Chondrocyte (in vitro differentiated cells): ENCODE measurements around the gene CCDC12. TPM values are rescaled to one million over a fixed set of nuclear protein-coding genes. Genes with fewer than 3 reads are reported as not detected.

Source experiments
- DNase-seq: peaks from one replicate; pipeline ENCODE4 v3.0.0; 2021; ENCODE audit warnings: mixed read lengths, low spot score
- H3K27ac Mint-ChIP-seq: one replicate; pipeline ENCODE4 v1.8.0; 2021; ENCODE audit warnings: mild to moderate bottlenecking, moderate library complexity, mixed read lengths; ENCODE audit not compliant: unreplicated experiment
- H3K27me3 Mint-ChIP-seq: 2 replicates; pipeline ENCODE4 v1.8.0; 2021; ENCODE audit warnings: low read depth, mixed read lengths
- H3K36me3 Mint-ChIP-seq: 2 replicates; pipeline ENCODE4 v1.8.0; 2021; ENCODE audit warnings: low read depth, mixed read lengths
- H3K4me1 Mint-ChIP-seq: 2 replicates; pipeline ENCODE4 v1.8.0; 2021; ENCODE audit warnings: low read depth, mild to moderate bottlenecking, mixed read lengths
- H3K4me3 Mint-ChIP-seq: one replicate; pipeline ENCODE4 v1.8.0; 2021; ENCODE audit warnings: mild to moderate bottlenecking, moderate library complexity, mixed read lengths; ENCODE audit not compliant: unreplicated experiment
- H3K9me3 Mint-ChIP-seq: 2 replicates; pipeline ENCODE4 v1.8.0; 2021; ENCODE audit warnings: low read depth, mixed read lengths
- total RNA-seq: library from RNA; stranded (reverse); gene quantifications from 3 replicates; pipeline ENCODE4 v1.2.1, GENCODE V29; 2021
- TF ChIP-seq, protein P1 (sequence below): fragments of 200-600 bp; sonication (generic); IDR thresholded peaks from 2 replicates; pipeline ENCODE4 v1.5.0; 2021; ENCODE audit warnings: antibody characterized with exemption, mild to moderate bottlenecking, moderate library complexity

CCDC12 gene
- total RNA-seq, 1 donor from 2014 or later, result 21.8 TPM

DNA sequence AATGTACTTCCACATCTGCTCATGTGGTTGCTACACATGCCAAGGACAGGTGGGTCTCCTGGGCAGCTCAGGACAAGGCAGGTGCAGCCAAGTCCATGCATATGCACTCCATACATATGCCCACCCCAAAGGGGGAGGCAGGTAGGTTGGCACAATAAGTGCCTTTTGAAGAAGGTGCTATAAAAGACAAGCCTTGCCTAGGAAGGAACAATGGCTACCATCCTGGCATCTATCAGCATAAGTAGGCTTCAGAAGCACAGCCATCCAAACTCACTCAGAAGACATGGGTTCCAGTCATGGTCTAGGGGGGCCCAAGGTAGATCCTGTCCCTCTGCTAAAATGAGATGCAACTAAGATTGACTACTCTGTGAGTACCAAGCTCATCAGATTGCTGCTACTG is 37.5 kb upstream of the CCDC12 start:
- peaks cover 34% of the 10 kb centered on the region for H3K4me1 Mint-ChIP-seq
- H3K36me3 Mint-ChIP-seq, result peaks cover 17% of the 10 kb centered on the region
- no peaks in the 10 kb centered on the region for H3K27me3 Mint-ChIP-seq
- H3K27ac Mint-ChIP-seq, result no peak overlapping the region
- TF ChIP-seq, protein P1, sequence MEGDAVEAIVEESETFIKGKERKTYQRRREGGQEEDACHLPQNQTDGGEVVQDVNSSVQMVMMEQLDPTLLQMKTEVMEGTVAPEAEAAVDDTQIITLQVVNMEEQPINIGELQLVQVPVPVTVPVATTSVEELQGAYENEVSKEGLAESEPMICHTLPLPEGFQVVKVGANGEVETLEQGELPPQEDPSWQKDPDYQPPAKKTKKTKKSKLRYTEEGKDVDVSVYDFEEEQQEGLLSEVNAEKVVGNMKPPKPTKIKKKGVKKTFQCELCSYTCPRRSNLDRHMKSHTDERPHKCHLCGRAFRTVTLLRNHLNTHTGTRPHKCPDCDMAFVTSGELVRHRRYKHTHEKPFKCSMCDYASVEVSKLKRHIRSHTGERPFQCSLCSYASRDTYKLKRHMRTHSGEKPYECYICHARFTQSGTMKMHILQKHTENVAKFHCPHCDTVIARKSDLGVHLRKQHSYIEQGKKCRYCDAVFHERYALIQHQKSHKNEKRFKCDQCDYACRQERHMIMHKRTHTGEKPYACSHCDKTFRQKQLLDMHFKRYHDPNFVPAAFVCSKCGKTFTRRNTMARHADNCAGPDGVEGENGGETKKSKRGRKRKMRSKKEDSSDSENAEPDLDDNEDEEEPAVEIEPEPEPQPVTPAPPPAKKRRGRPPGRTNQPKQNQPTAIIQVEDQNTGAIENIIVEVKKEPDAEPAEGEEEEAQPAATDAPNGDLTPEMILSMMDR, result no peak
- no peak overlapping the region for H3K4me3 Mint-ChIP-seq
- H3K9me3 Mint-ChIP-seq, result no peaks in the 10 kb centered on the region
- no peak for DNase-seq

DNA sequence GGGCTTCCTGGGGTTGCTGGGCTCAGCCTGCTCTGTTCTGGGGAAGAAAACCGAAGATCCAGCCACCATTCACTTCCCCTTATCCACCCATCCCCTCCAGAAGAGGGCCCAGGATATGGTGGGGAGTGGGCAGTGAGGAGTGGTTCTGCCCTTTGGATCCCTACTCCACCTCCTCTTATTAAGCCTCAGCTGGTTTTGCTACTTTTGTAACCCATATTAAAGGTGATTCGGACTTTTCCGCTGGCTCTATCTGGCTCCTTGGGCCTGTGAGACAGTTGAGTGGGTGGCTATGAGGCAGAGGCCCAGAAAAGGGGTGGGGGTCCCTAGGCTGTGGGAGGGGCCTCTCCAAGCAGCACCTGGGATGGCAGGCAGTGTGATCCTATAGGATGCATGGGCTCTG is 36.7 kb upstream of the CCDC12 start:
- peaks cover 13% of the 10 kb centered on the region for H3K36me3 Mint-ChIP-seq
- H3K4me1 Mint-ChIP-seq, result peaks cover 29% of the 10 kb centered on the region
- no peaks in the 10 kb centered on the region for H3K27me3 Mint-ChIP-seq
- H3K27ac Mint-ChIP-seq, result no peak overlapping the region
- TF ChIP-seq, protein P1, result no peak
- H3K9me3 Mint-ChIP-seq, result no peaks in the 10 kb centered on the region
- no peak for DNase-seq
- H3K4me3 Mint-ChIP-seq, result no peak overlapping the region

DNA sequence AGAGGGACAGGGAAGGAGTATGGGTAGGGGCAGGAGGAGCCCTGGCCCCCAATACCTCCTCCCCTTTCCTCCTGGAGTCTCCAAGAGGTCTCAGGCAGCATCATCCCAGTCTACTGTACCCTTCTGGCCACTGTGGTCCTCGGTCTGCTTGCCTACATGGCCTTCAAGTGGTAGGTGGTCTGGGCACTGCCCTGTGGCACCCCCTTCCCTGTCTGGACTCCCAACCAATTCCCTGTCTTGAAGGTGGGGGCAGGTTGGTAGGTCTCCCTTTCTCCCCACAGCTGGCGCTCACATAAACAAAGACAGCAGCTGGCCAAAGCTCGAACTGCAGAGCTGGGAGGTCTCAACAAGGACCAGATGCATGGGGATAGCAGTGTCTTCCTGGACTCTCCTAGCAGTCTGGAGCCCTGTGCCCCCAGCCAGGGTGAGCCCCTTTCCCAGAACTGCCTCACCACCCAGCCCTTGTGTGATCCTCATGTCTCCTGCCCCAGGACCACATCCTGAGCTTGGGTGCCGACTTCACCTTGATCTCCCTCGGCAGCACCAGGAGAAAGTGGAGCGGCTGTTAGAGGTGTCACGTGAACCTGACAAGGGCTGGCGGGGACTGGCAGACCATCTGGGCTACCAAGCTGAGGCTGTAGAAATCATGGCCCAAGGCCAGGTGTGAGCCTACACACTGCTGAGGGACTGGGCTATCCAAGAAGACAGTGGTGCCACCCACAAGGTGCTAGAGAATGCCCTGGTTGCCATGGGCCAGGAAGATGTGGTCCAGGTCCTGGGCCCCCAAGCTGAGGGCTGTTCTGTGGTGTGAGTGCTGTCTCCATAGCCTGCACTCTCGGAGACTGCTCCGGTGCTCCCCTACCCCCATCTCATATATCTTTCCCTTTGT is 36.0 kb upstream of the CCDC12 start:
- Mint-ChIP-seq H3K9me3 (no peaks in the 10 kb centered on the region), H3K27me3 (no peaks in the 10 kb centered on the region), H3K4me3 (no peak overlapping the region), H3K27ac (no peak overlapping the region), H3K36me3 (peaks cover 13% of the 10 kb centered on the region), H3K4me1 (peaks cover 22% of the 10 kb centered on the region)
- no peak for DNase-seq
- TF ChIP-seq, protein P1, result no peak

DNA sequence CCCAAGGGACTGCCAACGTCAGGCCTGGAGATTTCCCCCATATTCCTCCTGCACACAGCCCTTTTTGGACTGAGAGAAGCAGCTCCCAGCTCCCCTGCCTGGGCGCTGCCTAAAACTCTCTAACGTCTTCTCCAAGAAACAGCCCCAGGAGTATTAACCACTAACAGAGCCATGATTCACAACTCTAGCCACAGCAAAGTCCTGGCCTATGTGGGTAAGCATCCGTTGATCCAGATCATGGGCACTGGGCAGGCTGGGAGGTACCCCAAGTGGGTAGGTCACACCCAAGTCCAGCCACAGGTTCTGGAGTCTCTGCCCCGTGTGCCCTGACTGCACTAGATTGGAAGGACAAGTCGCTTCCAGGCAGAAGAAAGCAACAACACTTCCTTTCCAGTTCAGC is 34.8 kb upstream of the CCDC12 start:
- no peak for DNase-seq
- H3K4me3 Mint-ChIP-seq, result no peak overlapping the region
- no peaks in the 10 kb centered on the region for H3K27me3 Mint-ChIP-seq
- TF ChIP-seq, protein P1, result no peak
- H3K9me3 Mint-ChIP-seq, result no peaks in the 10 kb centered on the region
- H3K4me1 Mint-ChIP-seq, result peaks cover 12% of the 10 kb centered on the region
- H3K36me3 Mint-ChIP-seq, result peaks cover 8% of the 10 kb centered on the region
- peak overlapping the region; percentile 15 for H3K27ac Mint-ChIP-seq

DNA sequence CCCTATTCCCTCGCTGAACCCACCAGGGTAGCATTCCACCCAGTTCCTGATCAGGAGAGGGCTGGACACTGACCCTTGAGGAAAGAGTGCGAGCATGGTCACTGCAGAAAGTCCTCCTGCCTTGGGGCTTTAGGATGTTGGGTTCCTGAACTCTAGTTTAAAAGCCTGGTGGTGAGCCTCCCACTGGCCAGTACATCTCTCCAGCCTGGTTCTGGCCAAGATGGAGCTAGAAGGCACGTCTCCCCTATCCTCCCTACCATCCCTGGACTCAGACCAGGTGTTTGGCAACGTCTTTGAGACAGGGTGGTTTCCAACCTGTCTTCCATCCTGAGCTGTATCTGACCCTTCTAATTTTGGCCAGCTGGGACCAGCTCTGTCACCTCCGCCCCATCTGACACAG is 34.4 kb upstream of the CCDC12 start:
- no peaks in the 10 kb centered on the region for H3K9me3 Mint-ChIP-seq
- H3K27me3 Mint-ChIP-seq, result no peaks in the 10 kb centered on the region
- DNase-seq, result no peak
- H3K4me3 Mint-ChIP-seq, result peak overlapping the region; percentile 28
- peaks cover 12% of the 10 kb centered on the region for H3K4me1 Mint-ChIP-seq
- TF ChIP-seq, protein P1, result no peak
- no peak overlapping the region for H3K27ac Mint-ChIP-seq
- H3K36me3 Mint-ChIP-seq, result peaks cover 6% of the 10 kb centered on the region
